Neural progenitor cell (in vitro differentiated cells): ENCODE results near the gene UBR3. TPM values are rescaled to one million over a fixed set of nuclear protein-coding genes. Genes with fewer than 3 reads are reported as not detected.

Experiments
- DNase-seq: peaks from one replicate; pipeline ENCODE4 v3.0.0-alpha.2; 2016; ENCODE audit warnings: low spot score
- H2AFZ ChIP-seq: fragments of 200-600 bp; sonication (generic); replicated peaks from 2 replicates; pipeline ENCODE4 v1.6.1; 2016; ENCODE audit warnings: antibody characterized with exemption
- H3F3A ChIP-seq: fragments of 200-600 bp; sonication (generic); 2 replicates; pipeline ENCODE4 v1.6.1; 2016; ENCODE audit warnings: antibody characterized with exemption, low read depth
- H3K27ac ChIP-seq: fragments of 200-600 bp; sonication (generic); 2 replicates; pipeline ENCODE4 v1.5.1; 2016; ENCODE audit warnings: mild to moderate bottlenecking
- H3K27me3 ChIP-seq: fragments of 200-600 bp; sonication (generic); 2 replicates; pipeline ENCODE4 v1.6.1; 2016; ENCODE audit warnings: mild to moderate bottlenecking, moderate library complexity
- H3K36me3 ChIP-seq: fragments of 200-600 bp; sonication (generic); 2 replicates; pipeline ENCODE4 v1.5.1; 2016
- H3K4me1 ChIP-seq: fragments of 200-600 bp; sonication (generic); 2 replicates; pipeline ENCODE4 v1.6.1; 2016; ENCODE audit warnings: mixed run types
- H3K4me2 ChIP-seq: fragments of 200-600 bp; sonication (generic); 2 replicates; pipeline ENCODE4 v1.6.1; 2016
- H3K4me3 ChIP-seq: fragments of 200-600 bp; sonication (generic); 2 replicates; pipeline ENCODE4 v1.5.1; 2016
- H3K79me2 ChIP-seq: fragments of 200-600 bp; sonication (generic); 2 replicates; pipeline ENCODE4 v1.6.1; 2016; ENCODE audit warnings: low read depth
- H3K9ac ChIP-seq: fragments of 200-600 bp; sonication (generic); 2 replicates; pipeline ENCODE4 v1.6.1; 2016
- H3K9me3 ChIP-seq: fragments of 200-600 bp; sonication (generic); 2 replicates; pipeline ENCODE4 v1.5.1; 2016; ENCODE audit warnings: low read depth
- H4K20me1 ChIP-seq: fragments of 200-600 bp; sonication (generic); 2 replicates; pipeline ENCODE4 v1.6.1; 2016; ENCODE audit warnings: low read depth
- H3K27ac Mint-ChIP-seq: 3 replicates; pipeline ENCODE4 v1.8.0; 2021; ENCODE audit warnings: mixed read lengths
- H3K27me3 Mint-ChIP-seq: 2 replicates; pipeline ENCODE4 v1.8.0; 2022; ENCODE audit warnings: low read depth, mild to moderate bottlenecking, inconsistent platforms, moderate library complexity, mixed read lengths; ENCODE audit not compliant: insufficient read depth
- H3K36me3 Mint-ChIP-seq: 3 replicates; pipeline ENCODE4 v1.8.0; 2021; ENCODE audit warnings: mixed read lengths
- H3K4me1 Mint-ChIP-seq: 3 replicates; pipeline ENCODE4 v1.8.0; 2021; ENCODE audit warnings: mixed read lengths
- H3K4me3 Mint-ChIP-seq: 3 replicates; pipeline ENCODE4 v1.8.0; 2021; ENCODE audit warnings: mild to moderate bottlenecking, moderate library complexity, mixed read lengths
- H3K9me3 Mint-ChIP-seq: 3 replicates; pipeline ENCODE4 v1.8.0; 2020; ENCODE audit warnings: mixed read lengths
- EZH2 ChIP-seq: fragments of 200-600 bp; sonication (generic); IDR thresholded peaks from 2 replicates; pipeline ENCODE4 v1.6.1; 2017; ENCODE audit warnings: antibody characterized with exemption, mild to moderate bottlenecking, moderate library complexity
- EZH2phosphoT487 ChIP-seq: fragments of 200-600 bp; sonication (generic); IDR thresholded peaks from 2 replicates; pipeline ENCODE4 v1.6.1; 2017; ENCODE audit warnings: antibody characterized with exemption
- total RNA-seq: library from RNA; depleted of rRNA; stranded (reverse); fragments of >200 nt; gene quantifications from 2 replicates; pipeline ENCODE4 v1.2.3, GENCODE V29; 2015; ENCODE audit warnings: low replicate concordance
- TF ChIP-seq, protein P1 (sequence below): fragments of 200-600 bp; sonication (generic); IDR thresholded peaks from 2 replicates; pipeline ENCODE4 v1.5.1; 2017; ENCODE audit warnings: antibody characterized with exemption, mild to moderate bottlenecking

The UBR3 gene, protein sequence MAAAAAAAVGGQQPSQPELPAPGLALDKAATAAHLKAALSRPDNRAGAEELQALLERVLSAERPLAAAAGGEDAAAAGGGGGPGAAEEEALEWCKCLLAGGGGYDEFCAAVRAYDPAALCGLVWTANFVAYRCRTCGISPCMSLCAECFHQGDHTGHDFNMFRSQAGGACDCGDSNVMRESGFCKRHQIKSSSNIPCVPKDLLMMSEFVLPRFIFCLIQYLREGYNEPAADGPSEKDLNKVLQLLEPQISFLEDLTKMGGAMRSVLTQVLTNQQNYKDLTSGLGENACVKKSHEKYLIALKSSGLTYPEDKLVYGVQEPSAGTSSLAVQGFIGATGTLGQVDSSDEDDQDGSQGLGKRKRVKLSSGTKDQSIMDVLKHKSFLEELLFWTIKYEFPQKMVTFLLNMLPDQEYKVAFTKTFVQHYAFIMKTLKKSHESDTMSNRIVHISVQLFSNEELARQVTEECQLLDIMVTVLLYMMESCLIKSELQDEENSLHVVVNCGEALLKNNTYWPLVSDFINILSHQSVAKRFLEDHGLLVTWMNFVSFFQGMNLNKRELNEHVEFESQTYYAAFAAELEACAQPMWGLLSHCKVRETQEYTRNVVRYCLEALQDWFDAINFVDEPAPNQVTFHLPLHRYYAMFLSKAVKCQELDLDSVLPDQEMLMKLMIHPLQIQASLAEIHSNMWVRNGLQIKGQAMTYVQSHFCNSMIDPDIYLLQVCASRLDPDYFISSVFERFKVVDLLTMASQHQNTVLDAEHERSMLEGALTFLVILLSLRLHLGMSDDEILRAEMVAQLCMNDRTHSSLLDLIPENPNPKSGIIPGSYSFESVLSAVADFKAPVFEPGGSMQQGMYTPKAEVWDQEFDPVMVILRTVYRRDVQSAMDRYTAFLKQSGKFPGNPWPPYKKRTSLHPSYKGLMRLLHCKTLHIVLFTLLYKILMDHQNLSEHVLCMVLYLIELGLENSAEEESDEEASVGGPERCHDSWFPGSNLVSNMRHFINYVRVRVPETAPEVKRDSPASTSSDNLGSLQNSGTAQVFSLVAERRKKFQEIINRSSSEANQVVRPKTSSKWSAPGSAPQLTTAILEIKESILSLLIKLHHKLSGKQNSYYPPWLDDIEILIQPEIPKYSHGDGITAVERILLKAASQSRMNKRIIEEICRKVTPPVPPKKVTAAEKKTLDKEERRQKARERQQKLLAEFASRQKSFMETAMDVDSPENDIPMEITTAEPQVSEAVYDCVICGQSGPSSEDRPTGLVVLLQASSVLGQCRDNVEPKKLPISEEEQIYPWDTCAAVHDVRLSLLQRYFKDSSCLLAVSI (N-terminal part only)
- total RNA-seq, result 19.1 and 31.7 TPM in 2 replicates

DNA sequence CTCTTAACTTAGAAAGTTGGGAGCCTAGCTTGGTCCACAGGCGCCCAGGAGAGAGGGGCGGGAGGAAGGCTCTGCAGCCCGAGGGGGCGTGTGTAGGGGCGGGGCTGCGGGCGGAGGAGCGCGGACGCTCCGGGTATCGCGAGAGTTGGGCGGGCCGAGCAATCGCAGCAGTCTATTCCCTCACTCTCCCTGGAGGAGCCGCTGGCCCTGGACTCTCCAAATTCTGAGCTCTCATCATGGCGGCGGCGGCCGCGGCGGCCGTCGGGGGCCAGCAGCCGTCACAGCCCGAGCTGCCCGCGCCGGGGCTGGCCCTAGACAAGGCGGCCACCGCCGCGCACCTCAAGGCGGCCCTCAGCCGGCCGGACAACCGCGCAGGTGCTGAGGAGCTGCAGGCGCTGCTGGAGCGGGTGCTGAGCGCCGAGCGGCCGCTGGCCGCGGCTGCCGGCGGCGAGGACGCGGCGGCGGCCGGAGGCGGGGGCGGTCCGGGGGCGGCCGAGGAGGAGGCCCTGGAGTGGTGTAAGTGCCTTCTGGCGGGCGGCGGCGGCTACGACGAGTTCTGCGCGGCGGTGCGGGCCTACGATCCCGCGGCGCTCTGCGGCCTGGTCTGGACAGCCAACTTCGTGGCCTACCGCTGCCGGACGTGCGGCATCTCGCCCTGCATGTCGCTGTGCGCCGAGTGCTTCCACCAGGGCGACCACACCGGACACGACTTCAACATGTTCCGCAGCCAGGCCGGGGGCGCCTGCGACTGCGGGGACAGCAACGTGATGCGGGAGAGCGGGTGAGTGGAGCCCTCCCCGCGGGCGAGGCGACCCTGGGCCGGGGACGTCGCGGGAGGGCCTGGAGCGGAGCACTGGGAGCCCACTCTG lies at the start of gene UBR3:
TSS of gene UBR3 (plus strand) at position 183 of the 869 bp plus-strand sequence. CDS start at position 237, 54 bp downstream.
- no peak for TF ChIP-seq EZH2phosphoT487
- TF ChIP-seq, protein P1, sequence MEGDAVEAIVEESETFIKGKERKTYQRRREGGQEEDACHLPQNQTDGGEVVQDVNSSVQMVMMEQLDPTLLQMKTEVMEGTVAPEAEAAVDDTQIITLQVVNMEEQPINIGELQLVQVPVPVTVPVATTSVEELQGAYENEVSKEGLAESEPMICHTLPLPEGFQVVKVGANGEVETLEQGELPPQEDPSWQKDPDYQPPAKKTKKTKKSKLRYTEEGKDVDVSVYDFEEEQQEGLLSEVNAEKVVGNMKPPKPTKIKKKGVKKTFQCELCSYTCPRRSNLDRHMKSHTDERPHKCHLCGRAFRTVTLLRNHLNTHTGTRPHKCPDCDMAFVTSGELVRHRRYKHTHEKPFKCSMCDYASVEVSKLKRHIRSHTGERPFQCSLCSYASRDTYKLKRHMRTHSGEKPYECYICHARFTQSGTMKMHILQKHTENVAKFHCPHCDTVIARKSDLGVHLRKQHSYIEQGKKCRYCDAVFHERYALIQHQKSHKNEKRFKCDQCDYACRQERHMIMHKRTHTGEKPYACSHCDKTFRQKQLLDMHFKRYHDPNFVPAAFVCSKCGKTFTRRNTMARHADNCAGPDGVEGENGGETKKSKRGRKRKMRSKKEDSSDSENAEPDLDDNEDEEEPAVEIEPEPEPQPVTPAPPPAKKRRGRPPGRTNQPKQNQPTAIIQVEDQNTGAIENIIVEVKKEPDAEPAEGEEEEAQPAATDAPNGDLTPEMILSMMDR, result no peak
- TF ChIP-seq EZH2, result no peak
- H3K4me1 ChIP-seq, result peaks cover 13% of the 10 kb centered on the region
- no peaks in the 10 kb centered on the region for H3K9me3 Mint-ChIP-seq
- peaks cover 4% of the 10 kb centered on the region for H3K27me3 Mint-ChIP-seq
- peak within 1 kb of the TSS; percentile 97 for H3K4me3 Mint-ChIP-seq
- peak; percentile 96 for DNase-seq
- H2AFZ ChIP-seq, result peak within 1 kb of the TSS; percentile 80
- no peaks in the 10 kb centered on the region for H3K36me3 ChIP-seq
- peaks cover 8% of the 10 kb centered on the region for H3K36me3 Mint-ChIP-seq
- peak within 1 kb of the TSS; percentile 100 for H3K4me2 ChIP-seq
- H3K27ac ChIP-seq, result no peak within 1 kb of the TSS
- peaks cover 67% of the 10 kb centered on the region for H3K79me2 ChIP-seq
- H3K27me3 ChIP-seq, result peaks cover 6% of the 10 kb centered on the region
- H3K9ac ChIP-seq, result peak within 1 kb of the TSS; percentile 79
- peak within 1 kb of the TSS; percentile 98 for H3K4me3 ChIP-seq
- peaks cover 38% of the 10 kb centered on the region for H3K4me1 Mint-ChIP-seq
- peak within 1 kb of the TSS; percentile 94 for H3K27ac Mint-ChIP-seq
- peaks cover 14% of the 10 kb centered on the region for H3F3A ChIP-seq
- H3K9me3 ChIP-seq, result no peaks in the 10 kb centered on the region
- H4K20me1 ChIP-seq, result peaks cover 37% of the 10 kb centered on the region

DNA sequence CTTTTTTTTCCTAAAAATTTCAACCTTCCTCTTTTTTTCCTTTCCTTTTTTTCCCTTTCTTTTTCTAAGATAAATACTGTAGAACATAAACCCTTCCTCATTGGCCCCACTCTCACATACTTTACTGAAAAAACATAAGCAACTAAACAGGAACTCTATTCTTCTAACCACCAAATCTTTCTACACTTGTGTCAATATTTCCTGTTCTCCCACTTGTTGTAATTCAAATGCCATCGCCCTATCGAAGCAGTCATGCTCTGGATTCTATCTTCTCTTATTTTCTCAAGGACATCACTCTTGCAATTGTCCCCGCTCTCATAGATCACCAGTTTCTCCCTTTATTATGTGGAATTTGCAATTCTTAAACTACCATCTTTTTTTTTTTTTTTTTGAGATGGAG lies 48.8 kb upstream of the UBR3 start:
- Histone ChIP-seq H3K4me3 (no peak overlapping the region), H3K27me3 (no peaks in the 10 kb centered on the region), H3F3A (no peaks in the 10 kb centered on the region), H4K20me1 (no peaks in the 10 kb centered on the region), H3K9me3 (no peaks in the 10 kb centered on the region), H2AFZ (no peak overlapping the region), H3K36me3 (no peaks in the 10 kb centered on the region), H3K79me2 (no peaks in the 10 kb centered on the region), H3K27ac (no peak overlapping the region), H3K9ac (no peak overlapping the region), H3K4me2 (no peak overlapping the region), H3K4me1 (no peaks in the 10 kb centered on the region)
- Mint-ChIP-seq H3K36me3 (peaks cover 10% of the 10 kb centered on the region), H3K4me1 (peaks cover 5% of the 10 kb centered on the region), H3K4me3 (no peak overlapping the region), H3K9me3 (no peaks in the 10 kb centered on the region), H3K27me3 (peaks cover 2% of the 10 kb centered on the region), H3K27ac (no peak overlapping the region)
- TF ChIP-seq, protein P1, result no peak
- TF ChIP-seq EZH2, result no peak
- no peak for TF ChIP-seq EZH2phosphoT487
- DNase-seq, result no peak
